ENCODE measurements around the gene FRK.

FRK gene

DNA sequence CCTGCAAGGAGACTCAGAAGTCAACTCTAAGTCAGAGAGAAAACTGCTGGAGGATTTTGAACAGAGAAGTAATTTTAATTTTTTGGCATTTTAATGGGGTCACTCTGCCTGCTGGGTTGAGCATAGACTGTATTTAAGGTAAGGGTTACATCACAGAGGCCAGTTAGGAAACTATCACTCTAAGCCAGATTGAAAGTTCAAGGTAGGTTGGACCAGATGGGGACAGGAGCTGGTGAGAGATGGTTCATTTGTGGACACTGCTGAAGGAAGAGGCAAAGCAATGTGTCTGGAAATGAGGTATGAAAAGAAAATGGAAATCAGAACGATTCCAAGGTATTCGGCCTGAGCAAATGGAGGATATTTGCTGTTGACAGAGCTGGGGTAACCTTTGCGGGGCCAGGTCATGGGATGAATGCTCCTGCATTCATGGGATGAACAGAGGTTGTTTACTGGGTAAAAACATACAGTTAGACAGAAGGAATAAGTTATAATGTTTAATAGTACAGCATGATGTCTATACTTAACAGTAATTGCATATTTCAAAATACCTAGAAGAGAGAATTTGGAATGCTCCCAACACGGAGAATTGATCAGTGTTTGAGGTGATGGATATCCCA lies 26.9 kb downstream of the FRK start:
- H3K36me3 Mint-ChIP-seq (ENCODE audit: low read depth), result no peaks in the 10 kb centered on the region
- H3K27me3 Mint-ChIP-seq (ENCODE audit: low read depth), result no peaks in the 10 kb centered on the region
- no peak overlapping the region for H3K27ac Mint-ChIP-seq
- no peaks in the 10 kb centered on the region for H3K4me1 Mint-ChIP-seq (ENCODE audit: low read depth)
- H3K9me3 Mint-ChIP-seq, result no peaks in the 10 kb centered on the region
- no peak overlapping the region for H3K4me3 Mint-ChIP-seq

- Mint-ChIP-seq H3K36me3 (ENCODE audit: low read depth) (no peaks in the 10 kb centered on the region), H3K27ac (no peak overlapping the region), H3K4me1 (ENCODE audit: low read depth) (no peaks in the 10 kb centered on the region), H3K9me3 (no peaks in the 10 kb centered on the region), H3K4me3 (no peak overlapping the region), H3K27me3 (ENCODE audit: low read depth) (no peaks in the 10 kb centered on the region)
These were observed 29.9 kb downstream of the FRK start for GRCh38 chr6:116030770-116031169.

- H3K27me3 Mint-ChIP-seq (ENCODE audit: low read depth), result no peaks in the 10 kb centered on the region
- H3K4me1 Mint-ChIP-seq (ENCODE audit: low read depth), result no peaks in the 10 kb centered on the region
- no peak overlapping the region for H3K4me3 Mint-ChIP-seq
- H3K36me3 Mint-ChIP-seq (ENCODE audit: low read depth), result no peaks in the 10 kb centered on the region
- H3K9me3 Mint-ChIP-seq, result no peaks in the 10 kb centered on the region
- no peak overlapping the region for H3K27ac Mint-ChIP-seq
These were observed 31.2 kb downstream of the FRK start for GRCh38 chr6:116029535-116029934.

GRCh38 chr6:116028233-116028632 lies 32.5 kb downstream of the FRK start:
- H3K9me3 Mint-ChIP-seq, result no peaks in the 10 kb centered on the region
- H3K36me3 Mint-ChIP-seq (ENCODE audit: low read depth), result no peaks in the 10 kb centered on the region
- H3K4me3 Mint-ChIP-seq, result no peak overlapping the region
- no peaks in the 10 kb centered on the region for H3K4me1 Mint-ChIP-seq (ENCODE audit: low read depth)
- H3K27me3 Mint-ChIP-seq (ENCODE audit: low read depth), result no peaks in the 10 kb centered on the region
- no peak overlapping the region for H3K27ac Mint-ChIP-seq

DNA sequence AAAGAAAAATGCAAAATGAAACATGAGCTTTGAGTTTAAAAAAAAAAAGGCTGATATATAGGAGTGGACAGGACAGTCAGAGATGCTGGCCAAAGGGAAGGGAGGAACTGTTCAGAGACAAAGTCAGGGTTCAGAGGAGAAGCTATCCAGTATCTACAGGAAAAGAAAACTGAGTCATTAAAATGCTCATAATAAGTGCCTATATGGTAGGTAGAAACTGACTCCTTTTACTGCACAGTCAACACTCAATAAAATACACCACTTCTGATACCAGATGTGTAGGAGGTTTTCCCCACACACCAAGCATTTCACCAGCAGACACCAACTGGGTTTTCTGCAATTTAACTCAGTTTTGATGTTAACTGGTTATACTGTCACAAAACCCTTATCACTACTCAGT lies 32.9 kb downstream of the FRK start:
- Mint-ChIP-seq H3K27ac (no peak overlapping the region), H3K36me3 (ENCODE audit: low read depth) (no peaks in the 10 kb centered on the region), H3K4me3 (no peak overlapping the region), H3K27me3 (ENCODE audit: low read depth) (no peaks in the 10 kb centered on the region), H3K4me1 (ENCODE audit: low read depth) (no peaks in the 10 kb centered on the region), H3K9me3 (no peaks in the 10 kb centered on the region)

DNA sequence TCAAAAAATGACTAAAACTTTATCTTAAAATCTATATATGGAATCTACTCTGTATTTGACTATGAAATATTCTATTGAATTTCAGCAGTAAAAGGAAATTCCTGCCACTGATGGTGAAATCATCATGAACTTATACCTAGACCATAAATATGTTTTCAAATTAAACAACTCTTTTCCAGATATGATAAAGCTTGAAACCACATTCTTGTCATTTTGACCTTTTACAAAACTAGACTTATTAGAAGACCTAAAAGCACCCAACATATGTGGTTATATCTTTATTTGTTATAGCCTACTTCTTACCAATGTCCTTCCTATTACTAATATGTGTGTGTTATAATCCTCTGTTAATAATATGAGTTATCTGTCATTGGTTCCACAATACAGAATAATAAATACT lies 35.3 kb downstream of the FRK start:
- H3K9me3 Mint-ChIP-seq, result no peaks in the 10 kb centered on the region
- H3K27me3 Mint-ChIP-seq (ENCODE audit: low read depth), result no peaks in the 10 kb centered on the region
- H3K36me3 Mint-ChIP-seq (ENCODE audit: low read depth), result no peaks in the 10 kb centered on the region
- no peak overlapping the region for H3K27ac Mint-ChIP-seq
- H3K4me1 Mint-ChIP-seq (ENCODE audit: low read depth), result no peaks in the 10 kb centered on the region
- no peak overlapping the region for H3K4me3 Mint-ChIP-seq

- H3K4me1 Mint-ChIP-seq (ENCODE audit: low read depth), result no peaks in the 10 kb centered on the region
- H3K36me3 Mint-ChIP-seq (ENCODE audit: low read depth), result no peaks in the 10 kb centered on the region
- peaks cover 2% of the 10 kb centered on the region for H3K27me3 Mint-ChIP-seq (ENCODE audit: low read depth)
- no peak overlapping the region for H3K27ac Mint-ChIP-seq
- H3K4me3 Mint-ChIP-seq, result no peak overlapping the region
- H3K9me3 Mint-ChIP-seq, result no peaks in the 10 kb centered on the region
These were observed 37.7 kb downstream of the FRK start for GRCh38 chr6:116022841-116023445.

GRCh38 chr6:116020738-116021137 lies 40.0 kb downstream of the FRK start:
- Mint-ChIP-seq H3K27me3 (ENCODE audit: low read depth) (peaks cover 11% of the 10 kb centered on the region), H3K4me3 (no peak overlapping the region)

DNA sequence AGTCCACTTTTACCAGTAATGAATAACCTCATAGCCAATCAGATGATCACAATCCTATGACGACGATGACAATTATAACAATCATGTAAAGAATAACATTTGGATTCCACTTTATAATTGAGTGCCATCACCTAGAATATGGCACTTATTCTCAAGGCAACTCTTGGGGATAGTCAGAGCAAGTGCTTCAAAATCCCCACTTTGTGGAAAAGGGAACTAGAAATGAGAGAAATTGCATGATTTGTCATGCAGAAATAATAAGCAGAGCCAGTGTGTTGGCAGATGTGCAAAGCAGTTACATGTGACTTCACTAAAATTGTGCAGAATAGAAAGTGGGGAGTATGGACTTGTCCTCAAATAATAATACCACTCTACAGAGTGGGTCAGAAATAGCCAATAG lies 41.3 kb downstream of the FRK start:
- peaks cover 21% of the 10 kb centered on the region for H3K27me3 Mint-ChIP-seq (ENCODE audit: low read depth)
- H3K4me1 Mint-ChIP-seq (ENCODE audit: low read depth), result no peaks in the 10 kb centered on the region
- no peak overlapping the region for H3K27ac Mint-ChIP-seq
- no peak overlapping the region for H3K4me3 Mint-ChIP-seq
- no peaks in the 10 kb centered on the region for H3K9me3 Mint-ChIP-seq
- H3K36me3 Mint-ChIP-seq (ENCODE audit: low read depth), result no peaks in the 10 kb centered on the region

More at GRCh38 chr6:116020738-116021137, 40.0 kb downstream of the FRK start:
- Mint-ChIP-seq H3K9me3 (no peaks in the 10 kb centered on the region), H3K27ac (no peak overlapping the region), H3K36me3 (ENCODE audit: low read depth) (no peaks in the 10 kb centered on the region), H3K4me1 (ENCODE audit: low read depth) (no peaks in the 10 kb centered on the region)

DNA sequence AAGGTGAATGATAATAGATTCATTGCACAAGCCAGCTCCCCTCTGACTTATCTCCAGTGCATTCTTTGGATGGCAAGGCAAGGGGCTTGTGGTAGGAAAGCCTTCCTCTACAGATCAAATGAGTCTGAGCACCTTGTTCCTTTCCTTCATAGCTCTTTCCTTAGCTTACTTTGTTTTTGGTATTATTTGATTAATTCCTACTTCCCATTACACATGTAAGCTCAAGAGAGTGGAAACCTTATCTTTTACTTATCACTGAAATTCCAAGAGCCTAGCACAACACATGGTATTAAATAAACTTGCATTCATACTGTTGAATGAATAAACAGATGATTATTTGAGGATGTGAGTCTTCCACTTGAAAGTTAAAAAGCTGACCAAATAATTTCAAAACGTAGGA lies 41.7 kb downstream of the FRK start:
- H3K9me3 Mint-ChIP-seq, result no peaks in the 10 kb centered on the region
- H3K4me1 Mint-ChIP-seq (ENCODE audit: low read depth), result no peaks in the 10 kb centered on the region
- no peak overlapping the region for H3K27ac Mint-ChIP-seq
- H3K4me3 Mint-ChIP-seq, result no peak overlapping the region
- peaks cover 25% of the 10 kb centered on the region for H3K27me3 Mint-ChIP-seq (ENCODE audit: low read depth)
- no peaks in the 10 kb centered on the region for H3K36me3 Mint-ChIP-seq (ENCODE audit: low read depth)

- peaks cover 26% of the 10 kb centered on the region for H3K27me3 Mint-ChIP-seq (ENCODE audit: low read depth)
- no peaks in the 10 kb centered on the region for H3K36me3 Mint-ChIP-seq (ENCODE audit: low read depth)
- no peaks in the 10 kb centered on the region for H3K9me3 Mint-ChIP-seq
- no peaks in the 10 kb centered on the region for H3K4me1 Mint-ChIP-seq (ENCODE audit: low read depth)
- H3K27ac Mint-ChIP-seq, result no peak overlapping the region
- no peak overlapping the region for H3K4me3 Mint-ChIP-seq
These were observed 43.0 kb downstream of the FRK start for GRCh38 chr6:116017546-116018295.

DNA sequence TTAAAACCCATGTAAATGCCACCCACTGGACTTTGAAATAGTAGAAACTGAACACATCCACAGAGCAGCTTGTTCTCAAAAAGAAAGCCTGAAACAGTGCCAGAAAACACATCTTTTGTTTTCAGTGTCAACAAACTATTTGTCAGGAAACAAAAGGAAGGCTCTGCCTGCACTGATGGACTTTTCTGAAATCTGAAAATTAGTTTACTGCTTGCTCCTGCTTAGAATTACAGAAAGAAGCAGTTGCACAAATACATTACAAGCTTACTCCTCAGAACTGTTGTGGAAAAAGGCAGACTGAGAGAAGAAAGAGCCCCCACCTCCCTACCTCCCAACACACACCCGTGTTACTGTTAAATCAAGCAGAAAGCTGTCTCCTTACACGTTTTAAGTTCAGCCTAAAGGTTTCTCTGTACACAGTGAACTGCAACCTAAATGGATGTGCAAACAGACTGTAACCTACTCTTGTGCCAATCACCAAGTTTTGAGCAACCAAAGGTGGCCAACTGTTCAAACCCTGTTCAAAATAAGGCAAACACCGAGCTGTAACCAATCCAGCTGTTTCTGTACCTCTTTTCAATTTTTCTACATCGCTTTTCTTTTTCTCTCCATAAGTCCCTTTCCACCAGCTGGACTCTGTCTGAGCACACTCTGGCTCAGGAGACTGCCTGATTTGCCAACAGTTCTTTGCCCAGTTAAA lies 43.7 kb downstream of the FRK start:
- Mint-ChIP-seq H3K4me1 (ENCODE audit: low read depth) (no peaks in the 10 kb centered on the region), H3K9me3 (no peaks in the 10 kb centered on the region), H3K27ac (no peak overlapping the region), H3K36me3 (ENCODE audit: low read depth) (no peaks in the 10 kb centered on the region), H3K27me3 (ENCODE audit: low read depth) (peaks cover 29% of the 10 kb centered on the region), H3K4me3 (no peak overlapping the region)

DNA sequence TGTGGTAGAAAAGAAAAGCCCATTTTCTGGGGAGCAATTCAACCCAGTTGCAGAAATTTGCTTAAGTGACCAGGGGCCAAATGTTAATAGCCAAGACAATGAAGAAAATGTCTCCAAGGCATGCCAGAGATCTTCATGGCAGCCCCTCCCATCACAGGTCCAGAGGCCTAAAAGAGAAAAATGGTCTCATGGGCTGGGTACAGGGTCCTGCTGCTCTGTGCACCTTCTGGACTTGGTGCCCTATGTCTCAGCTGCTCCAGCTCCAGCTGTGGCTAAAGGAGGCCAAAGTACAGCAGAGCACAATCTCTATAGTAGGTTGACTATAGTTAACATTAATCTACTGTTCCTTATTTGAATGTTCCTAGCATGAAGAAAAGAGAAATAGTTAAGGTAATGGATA lies 44.7 kb downstream of the FRK start:
- H3K4me3 Mint-ChIP-seq, result no peak overlapping the region
- no peaks in the 10 kb centered on the region for H3K9me3 Mint-ChIP-seq
- H3K27me3 Mint-ChIP-seq (ENCODE audit: low read depth), result peaks cover 30% of the 10 kb centered on the region
- H3K4me1 Mint-ChIP-seq (ENCODE audit: low read depth), result no peaks in the 10 kb centered on the region
- H3K36me3 Mint-ChIP-seq (ENCODE audit: low read depth), result no peaks in the 10 kb centered on the region
- no peak overlapping the region for H3K27ac Mint-ChIP-seq

DNA sequence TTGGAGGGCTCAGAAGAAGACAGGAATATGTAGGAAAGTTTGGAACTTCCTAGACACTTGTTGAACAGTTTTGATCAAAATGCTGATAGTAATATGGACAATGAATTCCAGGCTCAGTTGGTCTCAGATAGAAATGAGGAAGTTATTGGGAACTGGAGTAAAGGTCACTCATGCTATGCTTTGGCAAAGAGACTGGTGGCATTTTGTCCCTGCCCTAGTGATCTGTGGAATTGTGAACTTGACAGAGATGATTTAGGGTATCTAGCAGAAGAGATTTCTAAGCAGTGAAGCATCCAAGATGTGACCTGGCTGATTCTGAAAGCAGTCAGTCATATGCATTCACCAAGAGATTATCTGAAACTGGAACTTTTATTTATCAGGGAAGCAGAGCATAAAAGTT lies 45.1 kb downstream of the FRK start:
- Mint-ChIP-seq H3K4me1 (ENCODE audit: low read depth) (no peaks in the 10 kb centered on the region), H3K36me3 (ENCODE audit: low read depth) (no peaks in the 10 kb centered on the region), H3K27ac (no peak overlapping the region), H3K27me3 (ENCODE audit: low read depth) (peaks cover 30% of the 10 kb centered on the region), H3K4me3 (no peak overlapping the region), H3K9me3 (no peaks in the 10 kb centered on the region)

DNA sequence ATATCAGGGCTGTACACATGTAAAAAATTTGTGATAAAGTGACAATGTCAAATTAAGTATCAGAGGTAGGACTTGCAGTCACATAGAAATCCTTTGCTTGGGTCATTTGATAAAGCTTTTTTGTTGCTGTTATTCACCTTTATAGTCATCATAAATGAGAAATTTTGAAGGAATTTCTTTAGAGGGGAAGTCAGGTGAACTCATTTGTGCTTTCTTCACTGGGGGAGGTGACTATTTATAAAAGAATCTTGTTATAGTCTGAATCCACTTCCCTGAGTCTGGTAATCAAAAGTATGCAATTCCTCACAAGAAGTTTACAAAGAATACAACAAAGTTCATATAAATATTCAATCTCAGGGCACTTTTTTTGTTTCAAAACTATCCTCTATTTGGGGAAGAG lies 47.7 kb downstream of the FRK start:
- Mint-ChIP-seq H3K27me3 (ENCODE audit: low read depth) (peaks cover 32% of the 10 kb centered on the region), H3K4me1 (ENCODE audit: low read depth) (no peaks in the 10 kb centered on the region), H3K36me3 (ENCODE audit: low read depth) (no peaks in the 10 kb centered on the region), H3K4me3 (no peak overlapping the region), H3K27ac (no peak overlapping the region), H3K9me3 (no peaks in the 10 kb centered on the region)
